ENCODE data around the gene PBX1.

DNA sequence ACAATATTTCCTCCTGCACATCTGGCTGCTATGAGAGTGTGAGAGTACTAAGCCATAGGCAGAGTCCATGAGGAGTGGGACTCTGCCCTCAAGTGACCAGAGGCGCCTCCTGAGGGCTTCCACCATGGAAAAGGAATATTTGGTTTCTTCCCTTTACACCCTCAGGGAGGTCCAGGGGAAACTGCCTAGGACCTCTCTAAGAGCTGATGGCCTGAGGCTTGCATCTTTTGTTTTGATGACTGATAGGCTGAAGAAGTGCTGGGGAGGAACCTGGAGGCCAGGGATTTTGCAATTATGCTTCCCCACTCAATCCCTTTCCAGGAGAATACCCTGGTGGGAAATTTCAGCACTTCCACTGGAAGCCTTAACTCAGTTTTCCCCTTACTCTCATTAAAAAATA lies 111.0 kb downstream of the PBX1 start:
- no peak for TF ChIP-seq EP300 (IDR thresholded peaks at IDR 0.05)
- TF ChIP-seq POLR2A (IDR thresholded peaks at IDR 0.05): no peak
- TF ChIP-seq, protein P1, sequence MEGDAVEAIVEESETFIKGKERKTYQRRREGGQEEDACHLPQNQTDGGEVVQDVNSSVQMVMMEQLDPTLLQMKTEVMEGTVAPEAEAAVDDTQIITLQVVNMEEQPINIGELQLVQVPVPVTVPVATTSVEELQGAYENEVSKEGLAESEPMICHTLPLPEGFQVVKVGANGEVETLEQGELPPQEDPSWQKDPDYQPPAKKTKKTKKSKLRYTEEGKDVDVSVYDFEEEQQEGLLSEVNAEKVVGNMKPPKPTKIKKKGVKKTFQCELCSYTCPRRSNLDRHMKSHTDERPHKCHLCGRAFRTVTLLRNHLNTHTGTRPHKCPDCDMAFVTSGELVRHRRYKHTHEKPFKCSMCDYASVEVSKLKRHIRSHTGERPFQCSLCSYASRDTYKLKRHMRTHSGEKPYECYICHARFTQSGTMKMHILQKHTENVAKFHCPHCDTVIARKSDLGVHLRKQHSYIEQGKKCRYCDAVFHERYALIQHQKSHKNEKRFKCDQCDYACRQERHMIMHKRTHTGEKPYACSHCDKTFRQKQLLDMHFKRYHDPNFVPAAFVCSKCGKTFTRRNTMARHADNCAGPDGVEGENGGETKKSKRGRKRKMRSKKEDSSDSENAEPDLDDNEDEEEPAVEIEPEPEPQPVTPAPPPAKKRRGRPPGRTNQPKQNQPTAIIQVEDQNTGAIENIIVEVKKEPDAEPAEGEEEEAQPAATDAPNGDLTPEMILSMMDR (IDR thresholded peaks at IDR 0.05): no peak
- TF ChIP-seq POLR2AphosphoS5 (IDR thresholded peaks at IDR 0.05): no peak
